H1 (cell line): Measurements from ENCODE around the gene NUMB. TPM values are rescaled to one million over a fixed set of nuclear protein-coding genes. Genes with fewer than 3 reads are reported as not detected.
"Not testable (repeated sequence)": the region's sequence is repeated elsewhere in the genome, so short reads cannot be mapped to it uniquely, and the experiment has no call there.

Source experiments
- CTCF ChIA-PET: fragments of 300-600 bp; sonication (Branson Sonifier 250); formaldehyde crosslinking; loops from one replicate; lab custom pipeline; 2021; ENCODE audit not compliant: partially characterized antibody; lab: Charles Lee
- POLR2A ChIA-PET: fragments of 300-600 bp; sonication (Branson Sonifier 250); formaldehyde crosslinking; loops from one replicate; lab custom pipeline; 2021; ENCODE audit warnings: inconsistent platforms; ENCODE audit not compliant: partially characterized antibody; lab: Charles Lee
- DNase-seq, 2 experiments: peaks; one replicate each; pipeline versions ENCODE4 v3.0.0 to v3.0.0-alpha.2; 2010 to 2022; ENCODE audit warnings: low spot score in 2 of 2, low read depth in 1 of 2, mixed read lengths in 1 of 2
- FAIRE-seq: peaks from 2 replicates; lab custom pipeline; 2011; peaks lifted over from hg19 to GRCh38; lab: Jason Lieb, UNC
- H2AFZ ChIP-seq: 2 replicates; pipeline ENCODE4 v1.8.1; 2012; ENCODE audit warnings: low read length, inconsistent platforms
- H2AK5ac ChIP-seq: 2 replicates; pipeline ENCODE4 v1.6.1; 2013; ENCODE audit warnings: low read depth, low read length
- H2BK120ac ChIP-seq: replicated peaks from 2 replicates; pipeline ENCODE3; 2013; ENCODE audit warnings: low read depth, low read length, inconsistent platforms
- H2BK12ac ChIP-seq: 2 replicates; pipeline ENCODE4 v1.6.1; 2013; ENCODE audit warnings: low read depth, low read length
- H2BK15ac ChIP-seq: 2 replicates; pipeline ENCODE4 v1.6.1; 2013; ENCODE audit warnings: low read length
- H2BK20ac ChIP-seq: 2 replicates; pipeline ENCODE4 v1.6.1; 2013; ENCODE audit warnings: low read length
- H2BK5ac ChIP-seq: 2 replicates; pipeline ENCODE4 v1.6.1; 2013; ENCODE audit warnings: low read depth, low read length
- H3K14ac ChIP-seq: 2 replicates; pipeline ENCODE4 v1.6.1; 2013; ENCODE audit warnings: inconsistent platforms; ENCODE audit not compliant: insufficient read length
- H3K18ac ChIP-seq: 2 replicates; pipeline ENCODE4 v1.6.1; 2013; ENCODE audit warnings: low read length; ENCODE audit errors: extremely low read depth
- H3K23ac ChIP-seq: 2 replicates; pipeline ENCODE4 v1.6.1; 2013; ENCODE audit warnings: inconsistent platforms; ENCODE audit not compliant: insufficient read length
- H3K23me2 ChIP-seq: 2 replicates; pipeline ENCODE4 v1.6.1; 2013; ENCODE audit warnings: low read depth, low read length
- H3K27ac ChIP-seq: 2 replicates; pipeline ENCODE4 v1.6.1; 2011; ENCODE audit warnings: low read depth, low read length, inconsistent platforms
- H3K27me3 ChIP-seq, 4 experiments: replicated peaks in 1 of 4; 1 replicate in 1 of 4; 2 replicates in 3 of 4; pipeline versions ENCODE4 v1.6.1 to v1.8.1; 2011 to 2013; ENCODE audit warnings: low read length in 3 of 4, mild to moderate bottlenecking in 3 of 4, inconsistent platforms in 2 of 4, mixed read lengths in 2 of 4, moderate library complexity in 1 of 4; ENCODE audit not compliant: control insufficient read depth in 3 of 4, insufficient read depth in 3 of 4; ENCODE audit errors: extremely low read depth in 1 of 4
- H3K36me3 ChIP-seq, 4 experiments: 2 replicates each; pipeline versions ENCODE4 v1.6.1 to v1.8.1; 2011 to 2013; ENCODE audit warnings: mild to moderate bottlenecking in 4 of 4, low read length in 3 of 4, moderate library complexity in 2 of 4, control low read depth in 1 of 4, inconsistent platforms in 1 of 4; ENCODE audit not compliant: insufficient read depth in 4 of 4, control insufficient read depth in 2 of 4
- H3K4ac ChIP-seq: replicated peaks from 2 replicates; pipeline ENCODE3; 2013; ENCODE audit warnings: low read length, low read depth, mixed read lengths, inconsistent platforms; ENCODE audit not compliant: insufficient read length
- H3K4me1 ChIP-seq, 4 experiments: replicated peaks in 1 of 4; 1 replicate in 1 of 4; 2 replicates in 3 of 4; pipeline versions ENCODE4 v1.6.1 to v1.8.1; 2011 to 2013; ENCODE audit warnings: low read length in 3 of 4, inconsistent platforms in 2 of 4, mixed read lengths in 1 of 4; ENCODE audit not compliant: insufficient read depth in 4 of 4, control insufficient read depth in 3 of 4
- H3K4me2 ChIP-seq, 2 experiments: 2 replicates each; pipeline versions ENCODE4 v1.6.1 to v1.8.1; 2011 to 2013; ENCODE audit warnings: low read depth in 2 of 2, low read length in 2 of 2, control low read depth in 1 of 2, inconsistent platforms in 1 of 2, mild to moderate bottlenecking in 1 of 2; ENCODE audit not compliant: insufficient read depth in 1 of 2
- H3K4me3 ChIP-seq, 4 experiments: fragments of 200-600, 300-600 bp in 1 of 4; sonication (generic), shearing (Covaris generic), sonication (Bioruptor Twin) in 1 of 4; 2 replicates each; pipeline versions ENCODE4 v1.5.1 to v1.8.1; 2011 to 2016; ENCODE audit warnings: low read length in 4 of 4, low read depth in 3 of 4, control low read depth in 2 of 4, inconsistent platforms in 2 of 4, mild to moderate bottlenecking in 2 of 4, mixed read lengths in 1 of 4, moderate library complexity in 1 of 4; ENCODE audit not compliant: insufficient read depth in 2 of 4; ENCODE audit errors: extremely low read depth in 1 of 4
- H3K56ac ChIP-seq: replicated peaks from 2 replicates; pipeline ENCODE3; 2013; ENCODE audit warnings: low read depth, mild to moderate bottlenecking, mixed read lengths, low read length, inconsistent platforms; ENCODE audit not compliant: insufficient read length
- H3K79me1 ChIP-seq: 2 replicates; pipeline ENCODE4 v1.6.1; 2013; ENCODE audit warnings: low read depth, low read length, control low read depth
- H3K79me2 ChIP-seq, 2 experiments: 2 replicates each; pipeline versions ENCODE4 v1.6.1 to v1.8.1; 2012 to 2013; ENCODE audit warnings: low read length in 2 of 2, mild to moderate bottlenecking in 2 of 2, inconsistent platforms in 1 of 2; ENCODE audit not compliant: insufficient read depth in 2 of 2, control insufficient read depth in 1 of 2
- H3K9ac ChIP-seq, 4 experiments: replicated peaks in 1 of 4; 1 replicate in 1 of 4; 2 replicates in 3 of 4; pipeline versions ENCODE4 v1.6.1 to v1.8.1; 2011 to 2013; ENCODE audit warnings: low read depth in 3 of 4, low read length in 3 of 4, control low read depth in 2 of 4, mild to moderate bottlenecking in 2 of 4, moderate library complexity in 2 of 4, inconsistent platforms in 1 of 4; ENCODE audit errors: extremely low read depth in 1 of 4
- H3K9me3 ChIP-seq, 2 experiments: 2 replicates each; pipeline versions ENCODE4 v1.6.1 to v1.8.1; 2012 to 2013; ENCODE audit warnings: mild to moderate bottlenecking in 2 of 2, moderate library complexity in 2 of 2, control low read depth in 1 of 2, inconsistent platforms in 1 of 2, low read depth in 1 of 2, low read length in 1 of 2, mixed read lengths in 1 of 2; ENCODE audit not compliant: insufficient read depth in 2 of 2
- H4K20me1 ChIP-seq, 2 experiments: replicated peaks in 1 of 2; 2 replicates each; pipeline versions ENCODE3 to v1.8.1; 2011 to 2013; ENCODE audit warnings: inconsistent platforms in 2 of 2, low read length in 2 of 2, mild to moderate bottlenecking in 1 of 2; ENCODE audit not compliant: insufficient read depth in 2 of 2, control insufficient read depth in 1 of 2
- H4K5ac ChIP-seq: 2 replicates; pipeline ENCODE4 v1.6.1; 2013; ENCODE audit warnings: low read length, low read depth, mixed read lengths, inconsistent platforms; ENCODE audit not compliant: insufficient read length
- H4K8ac ChIP-seq: 2 replicates; pipeline ENCODE4 v1.8.0; 2013; ENCODE audit warnings: mild to moderate bottlenecking, moderate library complexity, low read length, inconsistent platforms; ENCODE audit not compliant: insufficient read depth; ENCODE audit errors: extremely low read depth
- H4K91ac ChIP-seq: replicated peaks from 2 replicates; pipeline ENCODE3; 2013; ENCODE audit warnings: low read length, mixed read lengths, inconsistent platforms; ENCODE audit not compliant: insufficient read length
- GABPA ChIP-seq: IDR thresholded peaks from 2 replicates; pipeline ENCODE4 v1.6.1; 2011; ENCODE audit warnings: mild to moderate bottlenecking, low read length, moderate library complexity, borderline replicate concordance; ENCODE audit not compliant: insufficient read depth
- TAF1 ChIP-seq: IDR thresholded peaks from 2 replicates; pipeline ENCODE4 v1.6.1; 2011; ENCODE audit warnings: mild to moderate bottlenecking, low read depth, low read length
- TCF12 ChIP-seq: IDR thresholded peaks from 2 replicates; pipeline ENCODE4 v1.6.1; 2011; ENCODE audit warnings: low read depth, mild to moderate bottlenecking, low read length
- WGBS, 2 experiments: shearing (Covaris generic) in 1 of 2; methylation state at CpG; one replicate each; pipeline versions ENCODE4 v1.1.6 to v1.1.7; 2013 to 2015; ENCODE audit warnings: low lambda C conversion rate in 2 of 2, mixed read lengths in 2 of 2, inconsistent platforms in 1 of 2, low coverage in 1 of 2, missing lambda C conversion rate in 1 of 2; ENCODE audit not compliant: insufficient replicate concordance in 2 of 2, insufficient coverage in 1 of 2, insufficient read length in 1 of 2; ENCODE audit errors: extremely low coverage in 1 of 2, missing lambda C conversion rate in 1 of 2; 5-methylcytosine and 5-hydroxymethylcytosine counted together
- polyA plus RNA-seq, 7 experiments: library from polyadenylated mRNA; depleted of rRNA in 3 of 7; stranded (reverse) in 5 of 7; unstranded in 2 of 7; fragments of >200 nt in 5 of 7; fragments of 200-250 nt in 2 of 7; gene quantifications; 1 replicate in 5 of 7; 2 replicates in 1 of 7; 4 replicates in 1 of 7; pipeline versions ENCODE4 v1.2.1 to v1.2.3, GENCODE V29; 2011 to 2013; ENCODE audit warnings: missing spikeins in 2 of 7, mixed read lengths in 2 of 7
- total RNA-seq: library from RNA; stranded (reverse); fragmentation: NEBNext Ultra II Directional; extraction: Animal tissue kit (Norgen Biotek cat#: 25700); gene quantifications from 2 replicates; pipeline ENCODE4 v1.2.1, GENCODE V29; 2021

The NUMB gene
- total and polyA plus RNA-seq, 2 of the 8 experiments (the other 6 are each of a cell fraction or from before 2014, with no cell fraction given) = 54.3 to 78.1 TPM

- no peak for TF ChIP-seq GABPA
- no peak for TF ChIP-seq TAF1
- no peak for TF ChIP-seq TCF12
These were observed 146.7 kb downstream of the NUMB start (continued) for GRCh38 chr14:73311708-73312030.

- H3K4ac ChIP-seq, H3K23me2 ChIP-seq, H4K5ac ChIP-seq, POLR2A ChIA-PET, H3K79me2 ChIP-seq, H2BK20ac ChIP-seq, H3K4me2 ChIP-seq, CTCF ChIA-PET, H2BK15ac ChIP-seq, H3K4me3 ChIP-seq, H3K27me3 ChIP-seq, H4K8ac ChIP-seq, DNase-seq, H2BK5ac ChIP-seq, H2BK12ac ChIP-seq, H3K36me3 ChIP-seq, H3K9ac ChIP-seq, H2AFZ ChIP-seq, H4K20me1 ChIP-seq, H3K56ac ChIP-seq, H4K91ac ChIP-seq, H3K18ac ChIP-seq, H3K23ac ChIP-seq, H2BK120ac ChIP-seq, FAIRE-seq, H3K9me3 ChIP-seq, H2AK5ac ChIP-seq, H3K14ac ChIP-seq, H3K27ac ChIP-seq, H3K79me1 ChIP-seq, H3K4me1 ChIP-seq: not testable (repeated sequence)
- 94% methylated on average over 1 of the region's 1 CpG; no CpG with 5 or more reads in 1 of the 2 experiments for WGBS, 2 experiments
These were observed 149.1 kb downstream of the NUMB start for GRCh38 chr14:73309207-73309606.
